HPDE6-E6E7 (cell line): ENCODE results near the gene MRPL17.
"Not testable (repeated sequence)": the region's sequence is repeated elsewhere in the genome, so short reads cannot be mapped to it uniquely, and the experiment has no call there.

Experiments
- DNase-seq: peaks from one replicate; pipeline ENCODE4 v3.0.0; 2011; ENCODE audit warnings: missing footprints; ENCODE audit errors: extremely low spot score

MRPL17 gene

GRCh38 chr11:6682936-6683861 is at the start of gene MRPL17:
Gene MRPL17 (minus strand): TSS chr11:6683340. CDS start chr11:6683296, 44 bp downstream.
- DNase-seq, result peak; percentile 97

GRCh38 chr11:6727971-6728760 is 45.0 kb upstream of the MRPL17 start:
- DNase-seq, result no peak

GRCh38 chr11:6725386-6725896 is 42.3 kb upstream of the MRPL17 start:
- DNase-seq, result no peak

- DNase-seq, result no peak
Observed at GRCh38 chr11:6724013-6724412, 40.9 kb upstream of the MRPL17 start.

- DNase-seq, result no peak
Observed at GRCh38 chr11:6721343-6721742, 38.2 kb upstream of the MRPL17 start.

GRCh38 chr11:6719576-6719975 is 36.4 kb upstream of the MRPL17 start:
- no peak for DNase-seq

GRCh38 chr11:6717426-6717825 is 34.3 kb upstream of the MRPL17 start:
- no peak for DNase-seq

- DNase-seq, result not testable (repeated sequence)
Observed at GRCh38 chr11:6711552-6711951, 28.4 kb upstream of the MRPL17 start.

- no peak for DNase-seq
Observed at GRCh38 chr11:6708876-6709275, 25.7 kb upstream of the MRPL17 start.

- DNase-seq, result peak; percentile 20
Observed at GRCh38 chr11:6705905-6706535, 22.9 kb upstream of the MRPL17 start.

- peak; percentile 64 for DNase-seq
Observed at GRCh38 chr11:6703247-6704063, 20.3 kb upstream of the MRPL17 start.

GRCh38 chr11:6701955-6702354 is 18.8 kb upstream of the MRPL17 start:
- DNase-seq, result not testable (repeated sequence)

GRCh38 chr11:6695377-6695776 is 12.2 kb upstream of the MRPL17 start:
- DNase-seq, result no peak

- DNase-seq, result no peak
Observed at GRCh38 chr11:6694229-6694535, 11.0 kb upstream of the MRPL17 start.

- DNase-seq, result no peak
Observed at GRCh38 chr11:6693342-6694228, 10.4 kb upstream of the MRPL17 start.

- no peak for DNase-seq
Observed at GRCh38 chr11:6692128-6692527, 9.0 kb upstream of the MRPL17 start.

- not testable (repeated sequence) for DNase-seq
Observed at GRCh38 chr11:6690431-6691132, 7.4 kb upstream of the MRPL17 start.

- DNase-seq, result no peak
Observed at GRCh38 chr11:6687876-6688275, 4.7 kb upstream of the MRPL17 start.

- no peak for DNase-seq
Observed at GRCh38 chr11:6686006-6686405, 2.9 kb upstream of the MRPL17 start.

GRCh38 chr11:6684068-6684467 is 928 bp upstream of the MRPL17 start:
- DNase-seq, result not testable (repeated sequence)
